Endothelial cell of umbilical vein (primary cell): ENCODE data around the gene SMIM27. TPM values are rescaled to one million over a fixed set of nuclear protein-coding genes. Genes with fewer than 3 reads are reported as not detected.

Experiments used
- BruUV-seq: library from RNA; stranded (reverse); fragments of 400-500 nt; replicated peaks from 2 replicates; lab custom pipeline; 2021; lab: Mats Ljungman, UMichigan
- CTCF ChIA-PET: fragments of 300-600, 350-600 bp; sonication (Branson Sonifier 250); formaldehyde crosslinking; loops from one replicate; lab custom pipeline; 2021; ENCODE audit warnings: antibody characterized with exemption, inconsistent platforms; lab: Charles Lee
- POLR2A ChIA-PET: fragments of 300-600, 350-600 bp; sonication (Branson Sonifier 250); formaldehyde crosslinking; loops from one replicate; lab custom pipeline; 2021; ENCODE audit warnings: antibody characterized with exemption, inconsistent platforms; lab: Charles Lee
- DNase-seq: peaks from one replicate; pipeline ENCODE4 v3.0.0-alpha.2; 2011; ENCODE audit warnings: low read depth, low spot score
- FAIRE-seq: peaks from 2 replicates; lab custom pipeline; 2011; peaks lifted over from hg19 to GRCh38; lab: Jason Lieb, UNC
- H2AFZ ChIP-seq: 2 replicates; pipeline ENCODE4 v1.6.0; 2012; ENCODE audit warnings: low read depth, low read length, control low read depth, inconsistent platforms
- H3K27ac ChIP-seq: 2 replicates; pipeline ENCODE4 v1.5.1; 2011; ENCODE audit warnings: low read depth, mild to moderate bottlenecking, control low read depth, low read length, moderate library complexity; ENCODE audit not compliant: insufficient read depth
- H3K27me3 ChIP-seq, 2 experiments: 2 replicates each; pipeline versions ENCODE4 v1.6.0 to v1.6.1; 2011; ENCODE audit warnings: low read length in 2 of 2, mixed read lengths in 1 of 2; ENCODE audit not compliant: control insufficient read depth in 2 of 2, insufficient read depth in 2 of 2
- H3K36me3 ChIP-seq, 2 experiments: 2 replicates in 1 of 2; 3 replicates in 1 of 2; pipeline ENCODE4 v1.5.1; 2011; ENCODE audit warnings: low read length in 2 of 2, mild to moderate bottlenecking in 1 of 2, moderate library complexity in 1 of 2; ENCODE audit not compliant: control insufficient read depth in 2 of 2, insufficient read depth in 2 of 2; ENCODE audit errors: extremely low read depth in 1 of 2
- H3K4me1 ChIP-seq: 3 replicates; pipeline ENCODE4 v1.5.1; 2011; ENCODE audit warnings: mild to moderate bottlenecking, low read length; ENCODE audit not compliant: control insufficient read depth, insufficient read depth; ENCODE audit errors: extremely low read depth
- H3K4me2 ChIP-seq: 2 replicates; pipeline ENCODE4 v1.6.1; 2011; ENCODE audit warnings: low read length, control low read depth, mixed read lengths; ENCODE audit not compliant: insufficient read depth
- H3K4me3 ChIP-seq, 3 experiments: fragments of 200-600 bp in 1 of 3; sonication (generic), shearing (Covaris generic) in 1 of 3; replicated peaks in 1 of 3; 2 replicates each; pipeline ENCODE4 v1.5.1; 2011 to 2016; ENCODE audit warnings: control low read depth in 3 of 3, low read length in 3 of 3, mild to moderate bottlenecking in 2 of 3, inconsistent platforms in 1 of 3, low read depth in 1 of 3, moderate library complexity in 1 of 3; ENCODE audit not compliant: insufficient read depth in 1 of 3
- H3K79me2 ChIP-seq: 2 replicates; pipeline ENCODE4 v1.6.0; 2012; ENCODE audit warnings: low read length, inconsistent platforms; ENCODE audit not compliant: control insufficient read depth, insufficient read depth
- H3K9ac ChIP-seq: replicated peaks from 2 replicates; pipeline ENCODE3; 2011; ENCODE audit warnings: low read length, control low read depth; ENCODE audit not compliant: insufficient read depth; ENCODE audit errors: extremely low read depth
- H3K9me1 ChIP-seq: replicated peaks from 3 replicates; pipeline ENCODE4 v1.6.0; 2011; ENCODE audit warnings: mild to moderate bottlenecking, low read length; ENCODE audit not compliant: control insufficient read depth, insufficient read depth; ENCODE audit errors: extremely low read depth
- H3K9me3 ChIP-seq: replicated peaks from 2 replicates; pipeline ENCODE4 v1.5.1; 2012; ENCODE audit warnings: low read length, inconsistent platforms; ENCODE audit not compliant: control insufficient read depth, insufficient read depth
- H4K20me1 ChIP-seq: replicated peaks from 2 replicates; pipeline ENCODE3; 2011; ENCODE audit warnings: mild to moderate bottlenecking, low read length; ENCODE audit not compliant: control insufficient read depth, insufficient read depth; ENCODE audit errors: extremely low read depth
- EZH2 ChIP-seq: IDR thresholded peaks from 2 replicates; pipeline ENCODE4 v1.6.1; 2012; ENCODE audit warnings: borderline replicate concordance, low read depth, mild to moderate bottlenecking, moderate library complexity, low read length, inconsistent platforms; ENCODE audit not compliant: severe bottlenecking
- FOS ChIP-seq: IDR thresholded peaks from 2 replicates; pipeline ENCODE4 v1.6.1; 2011; ENCODE audit warnings: mild to moderate bottlenecking, low read length, moderate library complexity, borderline replicate concordance; ENCODE audit not compliant: insufficient read depth
- GATA2 ChIP-seq: IDR thresholded peaks from 2 replicates; pipeline ENCODE4 v1.7.0; 2011; ENCODE audit warnings: low read depth, mild to moderate bottlenecking, moderate library complexity, mixed read lengths, low read length; ENCODE audit not compliant: insufficient read length, insufficient read depth
- JUN ChIP-seq: IDR thresholded peaks from 2 replicates; pipeline ENCODE4 v1.6.1; 2011; ENCODE audit warnings: borderline replicate concordance, low read depth; ENCODE audit not compliant: insufficient read length, insufficient read depth
- MYC ChIP-seq: IDR thresholded peaks from one replicate; pipeline ENCODE4 v1.6.1; 2011; ENCODE audit warnings: mild to moderate bottlenecking, low read depth, low read length
- POLR2A ChIP-seq: IDR thresholded peaks from 2 replicates; pipeline ENCODE4 v1.6.1; 2012; ENCODE audit warnings: low read depth, mild to moderate bottlenecking, control low read depth, low read length
- POLR2AphosphoS5 ChIP-seq: IDR thresholded peaks from 2 replicates; pipeline ENCODE4 v1.6.1; 2012; ENCODE audit warnings: low read depth, mild to moderate bottlenecking, control low read depth, low read length, moderate library complexity; ENCODE audit not compliant: insufficient read depth
- dilution Hi-C: fragments of 300-500 bp; cut with MboI; formaldehyde crosslinking; loops from one replicate; pipeline ENCODE4 v1.15.0; 2019; ENCODE audit warnings: low sequenced_read_pairs; ENCODE audit not compliant: extremely low pct_ligation_motif_present
- intact Hi-C: fragments of 100-400 bp; cut with micrococcal nuclease; formaldehyde crosslinking; loops from one replicate; pipeline ENCODE4 v1.10.0; 2022
- polyA plus RNA-seq, 4 experiments: library from polyadenylated mRNA; depleted of rRNA in 3 of 4; stranded (reverse) in 3 of 4; unstranded in 1 of 4; fragments of >200 nt; gene quantifications; 2 replicates each; pipeline versions ENCODE4 v1.2.1 to v1.2.3, GENCODE V29; 2011 to 2012; ENCODE audit warnings: missing spikeins in 1 of 4
- total RNA-seq: library from RNA; stranded (reverse); gene quantifications from 2 replicates; pipeline ENCODE4 v1.2.3, GENCODE V29; 2021
- TF ChIP-seq, protein P1 (sequence below): IDR thresholded peaks from 2 replicates; pipeline ENCODE4 v1.6.1; 2011; ENCODE audit not compliant: insufficient read depth, insufficient read length
- TF ChIP-seq, protein P2 (sequence below), 2 donors: IDR thresholded peaks; 1 replicate in 1 of 2; 2 replicates in 1 of 2; pipeline ENCODE4 v1.5.1; 2011; ENCODE audit warnings: low read length in 2 of 2, mild to moderate bottlenecking in 2 of 2, moderate library complexity in 2 of 2, control low read depth in 1 of 2, inconsistent platforms in 1 of 2, low read depth in 1 of 2; ENCODE audit not compliant: insufficient read depth in 1 of 2; ENCODE audit errors: extremely low read depth in 1 of 2

The SMIM27 gene
- total and polyA plus RNA-seq, 2 donors (not counting 3 experiments of a cell fraction or from before 2014, with no cell fraction given): 3.4 to 11.5 TPM

DNA sequence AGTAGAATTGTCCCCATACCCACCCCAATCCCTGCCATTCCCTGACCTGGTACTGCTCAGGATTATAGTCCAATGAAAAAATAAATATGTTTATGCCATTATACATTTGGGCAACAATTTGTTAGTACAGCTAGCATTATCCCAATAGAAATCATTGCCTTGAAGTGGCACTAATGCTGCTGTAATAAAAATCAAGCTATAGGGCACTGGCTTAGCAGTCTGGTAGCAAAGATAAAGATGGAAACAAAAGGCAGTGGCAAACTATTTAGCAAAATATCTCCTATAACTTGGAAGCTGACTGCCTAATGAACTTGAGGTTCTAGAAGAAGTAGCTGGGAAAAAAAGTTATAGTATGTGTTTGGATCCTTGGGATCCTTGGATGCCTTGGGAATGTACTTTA, 2.5 kb downstream of the SMIM27 start:
- ChIA-PET CTCF (interaction anchor here (1.0 to 4.1 kb wide), 4 partner anchors 17 to 176 kb away, joined by 3 to 22 read pairs (median 4); partner anchors contain the start of gene RIGI), POLR2A (no interaction called here)
- no peak for TF ChIP-seq JUN
- TF ChIP-seq MYC: no peak
- TF ChIP-seq, protein P1, sequence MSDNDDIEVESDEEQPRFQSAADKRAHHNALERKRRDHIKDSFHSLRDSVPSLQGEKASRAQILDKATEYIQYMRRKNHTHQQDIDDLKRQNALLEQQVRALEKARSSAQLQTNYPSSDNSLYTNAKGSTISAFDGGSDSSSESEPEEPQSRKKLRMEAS: no peak
- TF ChIP-seq FOS: no peak
- no peak for TF ChIP-seq POLR2AphosphoS5
- no peak for TF ChIP-seq GATA2
- no peak for TF ChIP-seq EZH2
- TF ChIP-seq, protein P2, sequence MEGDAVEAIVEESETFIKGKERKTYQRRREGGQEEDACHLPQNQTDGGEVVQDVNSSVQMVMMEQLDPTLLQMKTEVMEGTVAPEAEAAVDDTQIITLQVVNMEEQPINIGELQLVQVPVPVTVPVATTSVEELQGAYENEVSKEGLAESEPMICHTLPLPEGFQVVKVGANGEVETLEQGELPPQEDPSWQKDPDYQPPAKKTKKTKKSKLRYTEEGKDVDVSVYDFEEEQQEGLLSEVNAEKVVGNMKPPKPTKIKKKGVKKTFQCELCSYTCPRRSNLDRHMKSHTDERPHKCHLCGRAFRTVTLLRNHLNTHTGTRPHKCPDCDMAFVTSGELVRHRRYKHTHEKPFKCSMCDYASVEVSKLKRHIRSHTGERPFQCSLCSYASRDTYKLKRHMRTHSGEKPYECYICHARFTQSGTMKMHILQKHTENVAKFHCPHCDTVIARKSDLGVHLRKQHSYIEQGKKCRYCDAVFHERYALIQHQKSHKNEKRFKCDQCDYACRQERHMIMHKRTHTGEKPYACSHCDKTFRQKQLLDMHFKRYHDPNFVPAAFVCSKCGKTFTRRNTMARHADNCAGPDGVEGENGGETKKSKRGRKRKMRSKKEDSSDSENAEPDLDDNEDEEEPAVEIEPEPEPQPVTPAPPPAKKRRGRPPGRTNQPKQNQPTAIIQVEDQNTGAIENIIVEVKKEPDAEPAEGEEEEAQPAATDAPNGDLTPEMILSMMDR (IDR thresholded peaks at IDR 0.05; ENCODE audit: extremely low read depth in 1 of 2, insufficient read depth in 1 of 2, low read depth in 1 of 2, low read length in 2 of 2): no peak
- no peak for TF ChIP-seq POLR2A
- Histone ChIP-seq H3K79me2 (peaks cover 25% of the 10 kb centered on the region), H3K27ac (no peak overlapping the region), H3K4me2 (no peak overlapping the region), H3K9ac (no peak overlapping the region), H3K9me3 (no peaks in the 10 kb centered on the region), H2AFZ (no peak overlapping the region), H3K4me1 (peaks cover 17% of the 10 kb centered on the region), H3K9me1 (no peaks in the 10 kb centered on the region), H4K20me1 (no peaks in the 10 kb centered on the region), H3K4me3 (no peak overlapping the region), H3K27me3 (no peaks in the 10 kb centered on the region), H3K36me3 (no peaks in the 10 kb centered on the region)
- BruUV-seq: no TSS peak
- FAIRE-seq (no peak), DNase-seq (no peak)
- intact Hi-C loops (no loop called here), dilution Hi-C loops (loop anchor here (25.0 kb wide), 1 partner anchor 167 kb away; the partner anchor contains the start of gene ACO1)
